ENCODE results near the gene MBLAC1.
A peak's percentile ranks its signal among the peaks of the same experiment; 100 is the strongest.

The MBLAC1 gene

DNA sequence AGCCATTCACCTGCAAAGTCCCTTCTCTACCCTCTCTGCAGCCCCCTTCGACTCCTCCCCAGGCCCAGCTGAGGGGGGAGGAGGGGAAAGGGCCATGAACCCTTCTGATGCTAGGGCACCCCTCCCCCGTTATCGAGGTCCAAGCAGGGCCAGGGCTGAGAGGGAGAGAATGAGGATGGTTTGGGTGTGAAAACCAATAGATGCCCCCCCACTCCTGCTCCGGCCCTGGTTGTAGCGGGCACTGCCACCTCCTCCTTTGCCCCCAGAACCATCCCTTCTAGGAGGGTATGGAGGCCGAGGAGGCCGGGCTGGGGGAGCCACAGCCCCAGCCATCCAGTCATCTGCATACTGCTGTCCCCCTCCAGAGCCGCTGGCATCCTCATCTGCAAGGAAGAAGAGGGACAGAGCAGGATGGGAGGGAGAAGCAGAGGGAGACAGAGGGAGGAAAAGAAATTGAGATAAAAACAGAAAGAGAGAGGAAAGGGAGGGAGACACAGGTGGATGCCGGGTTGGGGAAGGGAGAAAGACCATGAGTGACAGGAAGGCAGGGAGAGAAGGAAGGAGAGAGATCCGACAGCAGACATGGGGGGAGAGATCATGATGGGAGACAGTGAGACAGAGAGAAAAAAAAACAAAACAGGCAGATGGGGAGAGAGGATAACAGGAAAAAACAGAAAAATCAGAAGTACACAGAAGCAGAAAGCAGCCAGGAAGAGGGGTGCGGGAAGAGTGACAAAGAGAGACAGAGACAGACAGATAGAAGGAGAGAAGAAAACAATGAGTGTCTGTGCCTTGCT lies 43.5 kb downstream of the MBLAC1 start:
- no peak for TF ChIP-seq EZH2phosphoT487 (IDR thresholded peaks at IDR 0.05; ENCODE audit: low read depth)
- no peak overlapping the region for H3K27ac ChIP-seq (ENCODE audit: low read length)
- H3K4me3 ChIP-seq (ENCODE audit: low read length): no peak overlapping the region
- H3K4me1 ChIP-seq (ENCODE audit: low read length): peaks cover 32% of the 10 kb centered on the region
- no peaks in the 10 kb centered on the region for H3K9me3 ChIP-seq (ENCODE audit: insufficient read depth, low read length)
- no peak overlapping the region for H3K9ac ChIP-seq (ENCODE audit: low read length)
- H3K36me3 ChIP-seq (replicated peaks; ENCODE audit: low read depth, low read length): no peaks in the 10 kb centered on the region
- peak overlapping the region; percentile 4; the same call in 1 of the 2 replicates for H3K4me2 ChIP-seq (ENCODE audit: low read length)
- peaks cover 26% of the 10 kb centered on the region for H3K27me3 ChIP-seq (ENCODE audit: low read depth, low read length)
- no peaks in the 10 kb centered on the region for H3K79me2 ChIP-seq (ENCODE audit: low read length)
- H2AFZ ChIP-seq (ENCODE audit: low read depth, low read length): no peak overlapping the region
- no peaks in the 10 kb centered on the region for H4K20me1 ChIP-seq (ENCODE audit: insufficient read depth, low read length)

DNA sequence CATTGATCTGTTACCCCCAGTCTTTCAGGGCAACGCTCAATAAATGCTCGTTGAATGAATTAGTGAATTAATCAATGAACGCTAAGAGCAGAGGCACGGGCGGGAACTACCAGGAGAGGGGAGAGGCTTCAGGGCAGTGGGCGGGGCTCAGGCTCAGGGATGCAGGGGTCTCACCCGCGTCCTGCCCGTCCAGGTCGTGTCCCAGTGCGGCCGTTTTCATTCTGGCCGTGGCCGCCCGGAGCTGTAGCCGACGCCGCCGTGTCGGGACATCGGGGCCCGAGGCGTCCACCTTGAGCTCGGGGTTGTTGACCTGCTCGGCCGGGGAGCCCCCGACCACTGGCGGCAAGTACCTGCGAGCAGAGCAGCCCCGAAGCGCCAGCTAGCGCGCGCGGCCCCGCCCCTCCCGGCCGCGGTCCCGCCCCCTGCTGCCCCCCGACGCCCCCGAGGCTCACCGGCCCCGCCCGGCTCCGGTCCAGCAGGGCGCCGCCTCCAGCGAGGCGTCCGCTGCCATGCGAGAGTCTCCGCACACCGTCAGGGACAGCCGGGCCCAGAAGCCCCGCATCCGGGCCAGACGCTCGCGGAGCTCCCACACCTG lies 44.4 kb downstream of the MBLAC1 start:
- Histone ChIP-seq H3K4me1 (ENCODE audit: low read length) (peaks cover 32% of the 10 kb centered on the region), H3K27ac (ENCODE audit: low read length) (no peak overlapping the region), H3K9me3 (ENCODE audit: insufficient read depth, low read length) (no peaks in the 10 kb centered on the region), H3K4me3 (ENCODE audit: low read length) (no peak overlapping the region), H3K79me2 (ENCODE audit: low read length) (no peaks in the 10 kb centered on the region), H3K36me3 (replicated peaks; ENCODE audit: low read depth, low read length) (no peaks in the 10 kb centered on the region), H4K20me1 (ENCODE audit: insufficient read depth, low read length) (no peaks in the 10 kb centered on the region), H3K4me2 (ENCODE audit: low read length) (no peak overlapping the region), H3K9ac (ENCODE audit: low read length) (no peak overlapping the region), H2AFZ (ENCODE audit: low read depth, low read length) (no peak overlapping the region), H3K27me3 (ENCODE audit: low read depth, low read length) (peaks cover 25% of the 10 kb centered on the region)
- TF ChIP-seq, protein P1, sequence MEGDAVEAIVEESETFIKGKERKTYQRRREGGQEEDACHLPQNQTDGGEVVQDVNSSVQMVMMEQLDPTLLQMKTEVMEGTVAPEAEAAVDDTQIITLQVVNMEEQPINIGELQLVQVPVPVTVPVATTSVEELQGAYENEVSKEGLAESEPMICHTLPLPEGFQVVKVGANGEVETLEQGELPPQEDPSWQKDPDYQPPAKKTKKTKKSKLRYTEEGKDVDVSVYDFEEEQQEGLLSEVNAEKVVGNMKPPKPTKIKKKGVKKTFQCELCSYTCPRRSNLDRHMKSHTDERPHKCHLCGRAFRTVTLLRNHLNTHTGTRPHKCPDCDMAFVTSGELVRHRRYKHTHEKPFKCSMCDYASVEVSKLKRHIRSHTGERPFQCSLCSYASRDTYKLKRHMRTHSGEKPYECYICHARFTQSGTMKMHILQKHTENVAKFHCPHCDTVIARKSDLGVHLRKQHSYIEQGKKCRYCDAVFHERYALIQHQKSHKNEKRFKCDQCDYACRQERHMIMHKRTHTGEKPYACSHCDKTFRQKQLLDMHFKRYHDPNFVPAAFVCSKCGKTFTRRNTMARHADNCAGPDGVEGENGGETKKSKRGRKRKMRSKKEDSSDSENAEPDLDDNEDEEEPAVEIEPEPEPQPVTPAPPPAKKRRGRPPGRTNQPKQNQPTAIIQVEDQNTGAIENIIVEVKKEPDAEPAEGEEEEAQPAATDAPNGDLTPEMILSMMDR (IDR thresholded peaks at IDR 0.05; ENCODE audit: low read depth, low read length): no peak
- TF ChIP-seq EZH2phosphoT487 (IDR thresholded peaks at IDR 0.05; ENCODE audit: low read depth): no peak

DNA sequence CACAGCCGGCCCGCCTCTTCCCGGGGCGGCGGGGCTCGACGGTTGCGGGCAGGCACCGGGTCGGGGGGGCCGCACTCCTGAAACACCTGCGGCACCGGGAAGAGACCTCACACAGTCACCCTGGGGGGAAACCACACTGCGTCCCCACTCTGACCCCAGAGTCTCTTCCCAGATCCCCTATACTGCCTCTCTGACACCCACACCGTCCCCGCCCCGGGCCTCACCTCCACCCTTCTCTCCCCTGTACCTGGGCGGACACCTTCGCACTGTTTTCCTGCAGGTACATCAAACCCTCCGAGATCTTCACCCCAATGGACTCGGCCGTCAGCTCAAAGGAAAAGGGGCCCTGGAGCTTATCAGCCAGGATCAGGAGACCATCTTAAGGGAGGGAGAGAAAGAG lies 45.1 kb downstream of the MBLAC1 start:
- Histone ChIP-seq H3K4me1 (ENCODE audit: low read length) (peaks cover 36% of the 10 kb centered on the region), H3K4me3 (ENCODE audit: low read length) (no peak overlapping the region), H3K27ac (ENCODE audit: low read length) (no peak overlapping the region), H4K20me1 (ENCODE audit: insufficient read depth, low read length) (no peaks in the 10 kb centered on the region), H2AFZ (ENCODE audit: low read depth, low read length) (no peak overlapping the region), H3K36me3 (replicated peaks; ENCODE audit: low read depth, low read length) (no peaks in the 10 kb centered on the region), H3K27me3 (ENCODE audit: low read depth, low read length) (peaks cover 22% of the 10 kb centered on the region), H3K4me2 (ENCODE audit: low read length) (no peak overlapping the region), H3K9me3 (ENCODE audit: insufficient read depth, low read length) (no peaks in the 10 kb centered on the region), H3K79me2 (ENCODE audit: low read length) (no peaks in the 10 kb centered on the region), H3K9ac (ENCODE audit: low read length) (no peak overlapping the region)
- TF ChIP-seq, protein P1 (IDR thresholded peaks at IDR 0.05; ENCODE audit: low read depth, low read length): no peak

DNA sequence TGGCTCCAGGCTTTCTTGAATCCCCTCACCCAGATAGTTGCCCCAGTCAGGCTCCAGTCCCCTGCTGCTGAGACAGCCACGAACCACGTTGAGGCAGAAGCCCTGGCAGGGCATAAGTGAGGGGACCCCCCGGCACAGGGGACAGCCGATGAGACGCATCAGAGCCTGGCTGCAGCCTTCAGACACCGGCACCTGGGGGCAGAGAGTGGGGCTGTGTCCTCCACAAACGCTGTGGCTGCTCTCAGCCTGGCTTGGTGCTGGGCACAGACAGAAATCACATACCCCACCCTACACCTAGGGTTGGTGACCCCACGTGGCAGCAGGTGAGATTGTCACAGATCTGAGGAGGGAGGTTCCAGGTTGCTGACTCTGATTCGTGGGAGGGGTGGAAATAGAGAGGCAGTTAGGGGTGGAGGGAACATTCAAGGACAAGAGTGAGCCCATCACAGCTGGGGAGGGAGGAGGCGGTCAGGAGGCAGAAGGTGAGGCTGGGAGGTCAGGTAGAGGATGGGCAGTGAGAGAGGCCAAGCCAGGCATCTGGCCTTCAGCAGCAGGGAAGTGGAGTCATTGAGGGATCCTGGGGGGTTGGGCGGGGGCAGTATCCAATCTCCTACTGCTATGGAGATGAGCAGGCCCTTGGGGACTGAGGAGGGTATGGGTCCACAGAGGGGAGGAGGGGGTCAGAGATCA lies 47.2 kb downstream of the MBLAC1 start:
- Histone ChIP-seq H3K9me3 (ENCODE audit: insufficient read depth, low read length) (no peaks in the 10 kb centered on the region), H3K9ac (ENCODE audit: low read length) (no peak overlapping the region), H3K36me3 (replicated peaks; ENCODE audit: low read depth, low read length) (no peaks in the 10 kb centered on the region), H3K4me1 (ENCODE audit: low read length) (peaks cover 25% of the 10 kb centered on the region), H4K20me1 (ENCODE audit: insufficient read depth, low read length) (no peaks in the 10 kb centered on the region), H3K27ac (ENCODE audit: low read length) (no peak overlapping the region), H3K27me3 (ENCODE audit: low read depth, low read length) (peaks cover 4% of the 10 kb centered on the region), H2AFZ (ENCODE audit: low read depth, low read length) (no peak overlapping the region), H3K4me2 (ENCODE audit: low read length) (no peak overlapping the region), H3K79me2 (ENCODE audit: low read length) (no peaks in the 10 kb centered on the region), H3K4me3 (ENCODE audit: low read length) (no peak overlapping the region)
- TF ChIP-seq, protein P1 (IDR thresholded peaks at IDR 0.05; ENCODE audit: low read depth, low read length): no peak
- no peak for TF ChIP-seq EZH2phosphoT487 (IDR thresholded peaks at IDR 0.05; ENCODE audit: low read depth)
